NCI-H1930 (cell line): ENCODE measurements around the gene RAB28.

Experiments used
- DNase-seq, 2 experiments: peaks; one replicate each; lab custom pipeline; 2025; lab: John Stamatoyannopoulos, UW

Gene RAB28

DNA sequence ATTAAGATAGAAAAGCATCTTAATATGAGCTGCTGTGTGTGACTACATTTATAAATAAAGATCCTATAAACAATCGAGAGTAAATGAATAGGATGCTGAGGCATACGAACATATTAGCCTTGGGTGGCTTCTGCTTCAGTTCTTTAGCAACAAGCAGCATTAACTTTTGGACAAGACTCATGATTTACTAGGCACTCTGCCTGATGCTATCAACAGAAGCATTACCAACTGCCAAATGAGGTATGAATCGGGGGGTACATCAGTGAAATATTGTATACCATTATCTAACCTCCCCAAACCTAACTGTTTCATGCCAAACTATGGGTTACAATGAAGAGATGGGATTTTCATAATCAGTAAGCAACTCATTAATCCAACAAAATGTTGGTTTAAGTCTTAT is 113.1 kb downstream of the RAB28 start:
- DNase-seq = no peak

DNA sequence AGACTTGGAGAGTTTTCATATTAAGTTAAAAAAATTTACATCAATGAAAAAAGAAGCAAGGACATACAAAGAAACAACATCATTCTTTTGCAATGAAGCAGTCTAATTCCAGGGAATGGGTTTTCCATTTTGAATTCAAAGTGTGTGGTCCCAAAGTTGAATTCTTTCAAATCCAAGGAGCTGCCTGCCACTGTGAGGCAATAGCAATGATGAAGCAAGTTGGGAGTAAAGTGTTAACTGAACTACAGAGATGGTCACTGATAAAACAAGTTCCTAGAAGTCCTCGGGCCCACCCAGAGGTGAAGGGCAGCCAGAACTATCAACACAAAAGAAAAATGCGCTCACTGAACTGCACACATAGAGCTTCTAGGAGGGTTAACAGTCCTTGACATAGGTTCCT is 115.9 kb downstream of the RAB28 start:
- DNase-seq = no peak

DNA sequence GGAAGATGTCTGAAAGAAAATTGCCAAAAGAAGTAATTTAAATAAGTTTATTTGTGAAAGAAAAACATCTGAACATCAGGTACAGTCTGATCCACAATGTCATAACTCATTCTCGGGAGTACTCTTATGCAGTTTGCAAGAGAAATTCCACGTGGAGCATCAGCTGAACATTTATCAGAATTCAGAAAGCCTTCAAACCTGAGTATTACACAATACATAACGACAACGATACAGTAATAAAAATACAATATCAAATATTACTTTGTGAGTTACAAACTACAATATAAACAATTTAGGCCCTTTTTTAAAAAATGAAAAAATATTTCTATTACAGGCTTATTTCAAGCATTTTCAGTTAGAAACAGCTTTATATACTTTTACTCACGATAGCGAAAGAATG is 116.4 kb downstream of the RAB28 start:
- DNase-seq = no peak

GRCh38 chr4:13367244-13367643 is 116.9 kb downstream of the RAB28 start:
- DNase-seq = no peak

GRCh38 chr4:13365195-13365594 is 118.9 kb downstream of the RAB28 start:
- no peak for DNase-seq

GRCh38 chr4:13364653-13365052 is 119.5 kb downstream of the RAB28 start:
- DNase-seq = no peak

DNA sequence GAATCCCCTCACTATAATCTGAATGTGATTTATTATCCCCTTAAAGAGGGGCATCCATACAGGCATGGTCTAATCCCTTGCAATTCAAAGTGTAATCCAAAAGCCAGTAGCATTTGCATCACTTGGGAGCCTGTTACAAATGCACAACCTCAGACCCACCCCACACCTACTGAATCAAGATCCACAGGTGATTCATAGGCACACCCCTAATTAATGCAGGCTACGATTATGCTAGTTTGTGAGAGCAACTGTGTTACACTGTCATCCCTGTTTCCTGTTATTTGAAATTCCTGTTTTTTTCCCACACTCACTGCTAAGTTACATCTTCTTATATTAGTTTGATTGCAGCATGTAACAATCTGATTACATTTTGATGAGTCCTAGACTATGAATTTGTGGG is 120.0 kb downstream of the RAB28 start:
- DNase-seq = no peak

DNA sequence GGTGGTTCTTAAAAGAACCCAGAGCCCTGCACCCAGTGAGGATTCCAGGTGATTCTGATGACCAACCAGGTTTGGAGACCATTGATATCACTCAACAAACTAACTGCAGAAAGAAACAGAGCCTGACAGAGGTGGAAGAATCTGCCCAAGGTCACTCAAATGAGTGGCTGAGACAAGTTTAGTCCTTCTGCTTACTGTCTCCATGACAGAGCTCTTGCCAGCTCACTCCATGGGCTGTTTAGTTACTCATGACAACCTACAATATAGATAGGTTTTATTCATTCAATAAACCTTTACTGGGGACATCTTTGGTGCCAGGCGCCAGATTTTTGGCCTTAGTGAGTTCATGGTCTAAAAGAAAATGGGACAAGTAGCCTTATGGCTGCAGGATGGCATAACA is 124.3 kb downstream of the RAB28 start:
- DNase-seq = no peak

DNA sequence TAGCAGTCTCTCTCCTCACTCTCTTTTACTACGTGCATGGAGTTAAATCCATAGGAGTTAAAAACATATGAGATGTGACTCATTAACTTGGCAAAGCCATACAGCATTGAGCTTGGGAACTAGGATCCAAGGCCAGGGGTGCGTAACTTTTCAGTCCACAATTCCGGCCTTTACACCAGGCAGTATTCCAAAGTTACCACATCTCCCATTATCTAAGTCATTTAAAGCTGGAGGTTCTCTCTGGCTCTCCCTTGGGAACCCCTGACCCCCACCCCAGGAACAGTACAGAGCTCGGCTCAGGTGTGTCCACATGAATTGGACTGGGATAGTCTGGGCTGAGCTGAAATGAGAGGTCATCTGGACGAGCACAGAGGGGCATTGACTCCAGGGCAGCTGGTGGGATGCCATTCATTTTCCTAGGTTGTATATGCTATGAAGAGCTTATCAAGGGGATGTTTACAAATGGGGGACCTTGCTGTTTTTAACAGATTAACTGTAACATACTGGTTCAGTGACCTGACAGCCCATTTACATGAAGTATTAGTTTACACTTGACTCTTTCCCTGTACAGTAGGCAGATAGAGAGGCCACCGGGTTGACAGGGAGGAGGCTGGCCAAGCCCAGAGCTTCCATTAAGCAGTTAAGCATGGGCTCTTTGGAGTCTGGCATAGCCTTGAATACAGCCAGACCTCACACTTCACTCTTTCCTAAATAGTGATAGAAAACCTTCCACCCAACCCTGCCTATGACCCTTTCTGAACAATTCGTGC is 128.8 kb downstream of the RAB28 start:
- DNase-seq = no peak

- DNase-seq = no peak
Measured at GRCh38 chr4:13349096-13349495, 135.0 kb downstream of the RAB28 start.

GRCh38 chr4:13348216-13348615 is 135.9 kb downstream of the RAB28 start:
- no peak for DNase-seq

DNA sequence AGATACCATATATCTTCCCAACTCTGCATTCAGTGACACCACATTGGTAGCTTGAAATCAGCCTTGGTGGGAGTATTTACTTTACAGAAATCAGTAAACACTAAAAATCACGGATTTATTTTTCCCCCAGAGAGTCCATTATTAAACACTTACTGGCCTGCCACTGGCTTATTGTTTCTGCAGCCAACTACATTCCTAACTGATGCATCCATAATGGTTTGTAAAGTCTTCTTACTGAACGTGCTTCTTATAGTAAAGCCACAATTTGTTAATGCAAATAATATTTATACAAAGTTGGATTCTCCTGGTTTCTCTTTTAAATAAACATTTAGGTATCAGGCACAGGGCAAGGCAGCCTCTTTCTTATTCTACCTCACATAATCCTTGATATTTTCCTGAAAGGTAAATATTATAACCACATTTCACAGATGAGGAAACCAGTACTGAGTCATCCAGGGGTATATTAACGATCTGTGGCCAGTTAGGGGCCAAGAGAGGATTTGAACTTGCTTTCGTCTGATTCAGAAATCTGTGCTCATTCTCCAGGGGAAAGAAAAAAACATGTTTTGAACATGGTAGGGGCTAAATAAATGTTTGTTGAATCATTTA is 136.5 kb downstream of the RAB28 start:
- DNase-seq = no peak

- DNase-seq = no peak
Measured at GRCh38 chr4:13344216-13344615, 139.9 kb downstream of the RAB28 start.

- DNase-seq = no peak
Measured at GRCh38 chr4:13340672-13341071, 143.5 kb downstream of the RAB28 start.

GRCh38 chr4:13331827-13332226 is 152.3 kb downstream of the RAB28 start:
- DNase-seq = no peak

DNA sequence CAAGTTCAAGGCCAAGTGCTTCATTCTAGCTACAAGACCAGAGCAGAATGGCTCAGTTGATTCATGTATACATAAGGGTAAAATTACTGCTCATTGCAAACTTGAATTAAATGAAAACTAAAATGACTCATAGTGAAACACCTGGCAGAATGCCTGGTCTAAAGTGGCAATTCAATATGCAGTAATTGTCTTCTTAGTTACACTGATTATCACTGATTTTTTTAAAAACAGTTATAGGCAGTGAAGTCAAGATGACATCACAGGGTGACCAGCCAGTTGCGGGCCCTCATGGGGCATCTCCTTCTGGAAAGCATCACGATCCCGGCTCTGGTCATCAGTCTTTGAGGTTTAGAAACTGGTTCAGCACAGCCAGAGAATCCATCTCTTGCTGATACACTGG is 154.2 kb downstream of the RAB28 start:
- DNase-seq = peak in 1 of 2 experiments; percentile 7

DNA sequence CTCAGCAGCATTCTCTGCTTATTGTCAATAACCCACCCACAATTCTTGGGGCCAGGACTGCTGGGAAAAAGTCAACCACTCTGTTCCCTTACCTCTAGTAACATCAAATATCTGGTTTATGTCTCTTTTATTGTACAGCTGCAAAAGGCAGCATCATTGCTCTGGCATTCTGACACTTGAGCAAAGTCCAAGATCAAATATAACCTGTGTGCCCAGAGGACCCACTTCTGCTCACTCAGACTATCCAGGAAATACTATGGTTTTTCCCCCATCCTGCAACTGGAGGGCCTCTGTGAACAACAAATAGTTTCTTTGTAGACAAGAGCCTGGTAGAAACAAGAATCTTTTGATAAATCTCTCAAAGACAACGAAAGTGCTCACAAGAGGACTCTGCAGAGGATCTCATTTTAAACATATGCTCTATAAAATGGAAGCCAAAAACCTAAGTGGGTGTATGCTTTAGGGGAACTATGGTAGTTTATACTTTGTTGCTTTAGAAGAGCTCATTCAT is 154.7 kb downstream of the RAB28 start:
- no peak for DNase-seq

DNA sequence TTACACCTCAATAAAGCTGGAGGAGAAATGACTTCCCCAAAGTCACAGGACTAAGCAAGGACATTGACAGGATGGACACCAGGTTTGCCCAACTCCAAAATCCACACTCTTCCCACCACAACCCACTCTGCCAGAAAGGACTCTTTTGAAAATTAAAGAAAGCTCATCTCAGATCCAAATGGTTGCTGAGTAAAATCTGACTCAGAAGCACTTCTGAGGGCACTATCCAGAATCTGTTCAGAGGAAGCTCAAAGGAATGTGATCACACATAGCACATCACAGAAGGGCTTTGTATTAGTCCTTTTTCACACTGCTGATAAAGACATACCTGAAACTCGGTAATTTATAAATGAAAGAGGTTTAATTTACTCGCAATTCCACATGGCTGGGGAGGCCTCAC is 155.5 kb downstream of the RAB28 start:
- no peak for DNase-seq

DNA sequence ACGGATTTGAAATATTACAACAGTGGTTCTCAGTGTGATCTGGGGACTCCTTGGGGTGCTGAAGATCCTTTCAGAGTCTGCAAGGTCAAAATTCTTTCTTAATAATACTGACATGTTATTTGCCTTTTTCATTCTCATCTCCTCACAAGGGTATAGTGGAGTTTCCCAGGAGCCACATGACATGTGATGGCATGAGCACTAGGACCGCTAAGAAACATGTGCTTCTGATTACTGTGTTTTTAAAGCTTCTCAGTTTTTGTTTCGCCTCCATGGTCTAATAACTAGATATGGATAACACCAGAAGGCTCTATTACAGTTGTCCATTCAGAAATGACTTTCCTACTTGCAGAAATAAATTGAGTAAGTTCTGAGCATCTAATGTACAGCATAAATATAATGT is 156.1 kb downstream of the RAB28 start:
- DNase-seq = no peak

DNA sequence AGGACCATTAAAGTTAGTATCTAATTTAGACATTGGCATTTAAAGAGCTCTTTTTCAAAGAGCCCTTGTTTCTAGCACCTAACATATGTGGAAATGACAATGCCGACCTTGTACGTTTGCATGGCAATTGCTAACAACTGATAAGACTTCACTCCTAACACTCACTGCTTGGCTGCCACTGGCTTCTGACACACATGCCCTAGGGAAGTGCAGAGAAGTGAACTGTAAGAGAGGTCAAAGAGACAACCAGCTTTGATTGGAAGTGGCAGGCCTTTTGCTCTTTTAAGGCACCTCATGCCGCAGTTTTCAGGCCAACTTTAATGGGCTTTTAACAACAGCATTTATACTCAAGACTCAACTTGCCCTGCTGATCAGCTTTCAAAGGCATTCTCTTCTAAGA is 158.4 kb downstream of the RAB28 start:
- DNase-seq = no peak

DNA sequence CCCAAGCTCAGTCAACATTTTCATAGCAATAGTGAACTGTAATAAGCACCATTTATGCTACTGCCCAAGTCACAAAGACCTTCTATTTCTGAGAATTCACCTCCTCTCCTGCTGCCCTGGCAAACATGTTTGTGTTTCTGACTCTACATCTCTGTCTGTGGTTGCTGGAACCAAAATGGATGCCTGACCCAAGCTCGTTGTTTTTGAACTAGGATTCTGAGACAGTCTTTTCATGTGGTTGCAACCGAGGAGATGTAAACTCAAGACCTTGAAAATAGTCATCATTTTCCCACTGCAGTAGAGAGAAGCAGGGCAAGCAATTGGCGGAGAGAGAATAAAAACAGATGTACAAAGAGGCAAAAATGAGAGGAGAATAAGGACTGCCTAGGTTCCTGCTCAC is 160.2 kb downstream of the RAB28 start:
- DNase-seq = no peak

GRCh38 chr4:13322681-13323101 is 161.4 kb downstream of the RAB28 start:
- no peak for DNase-seq
